HG02840 (cell line): ENCODE data around the gene VWA5B1.
"Not testable (repeated sequence)": the region's sequence is repeated elsewhere in the genome, so short reads cannot be mapped to it uniquely, and the experiment has no call there.

Experiments used
- ATAC-seq: cut with Tn5 transposase; IDR thresholded peaks from one replicate; pipeline ENCODE4 v1.9.1; 2021; ENCODE audit warnings: mild to moderate bottlenecking, moderate library complexity, moderate number of reproducible peaks; ENCODE audit not compliant: unreplicated experiment, low FRiP score

VWA5B1 gene, protein sequence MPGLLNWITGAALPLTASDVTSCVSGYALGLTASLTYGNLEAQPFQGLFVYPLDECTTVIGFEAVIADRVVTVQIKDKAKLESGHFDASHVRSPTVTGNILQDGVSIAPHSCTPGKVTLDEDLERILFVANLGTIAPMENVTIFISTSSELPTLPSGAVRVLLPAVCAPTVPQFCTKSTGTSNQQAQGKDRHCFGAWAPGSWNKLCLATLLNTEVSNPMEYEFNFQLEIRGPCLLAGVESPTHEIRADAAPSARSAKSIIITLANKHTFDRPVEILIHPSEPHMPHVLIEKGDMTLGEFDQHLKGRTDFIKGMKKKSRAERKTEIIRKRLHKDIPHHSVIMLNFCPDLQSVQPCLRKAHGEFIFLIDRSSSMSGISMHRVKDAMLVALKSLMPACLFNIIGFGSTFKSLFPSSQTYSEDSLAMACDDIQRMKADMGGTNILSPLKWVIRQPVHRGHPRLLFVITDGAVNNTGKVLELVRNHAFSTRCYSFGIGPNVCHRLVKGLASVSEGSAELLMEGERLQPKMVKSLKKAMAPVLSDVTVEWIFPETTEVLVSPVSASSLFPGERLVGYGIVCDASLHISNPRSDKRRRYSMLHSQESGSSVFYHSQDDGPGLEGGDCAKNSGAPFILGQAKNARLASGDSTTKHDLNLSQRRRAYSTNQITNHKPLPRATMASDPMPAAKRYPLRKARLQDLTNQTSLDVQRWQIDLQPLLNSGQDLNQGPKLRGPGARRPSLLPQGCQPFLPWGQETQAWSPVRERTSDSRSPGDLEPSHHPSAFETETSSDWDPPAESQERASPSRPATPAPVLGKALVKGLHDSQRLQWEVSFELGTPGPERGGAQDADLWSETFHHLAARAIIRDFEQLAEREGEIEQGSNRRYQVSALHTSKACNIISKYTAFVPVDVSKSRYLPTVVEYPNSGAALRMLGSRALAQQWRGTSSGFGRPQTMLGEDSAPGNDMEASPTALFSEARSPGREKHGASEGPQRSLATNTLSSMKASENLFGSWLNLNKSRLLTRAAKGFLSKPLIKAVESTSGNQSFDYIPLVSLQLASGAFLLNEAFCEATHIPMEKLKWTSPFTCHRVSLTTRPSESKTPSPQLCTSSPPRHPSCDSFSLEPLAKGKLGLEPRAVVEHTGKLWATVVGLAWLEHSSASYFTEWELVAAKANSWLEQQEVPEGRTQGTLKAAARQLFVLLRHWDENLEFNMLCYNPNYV

DNA sequence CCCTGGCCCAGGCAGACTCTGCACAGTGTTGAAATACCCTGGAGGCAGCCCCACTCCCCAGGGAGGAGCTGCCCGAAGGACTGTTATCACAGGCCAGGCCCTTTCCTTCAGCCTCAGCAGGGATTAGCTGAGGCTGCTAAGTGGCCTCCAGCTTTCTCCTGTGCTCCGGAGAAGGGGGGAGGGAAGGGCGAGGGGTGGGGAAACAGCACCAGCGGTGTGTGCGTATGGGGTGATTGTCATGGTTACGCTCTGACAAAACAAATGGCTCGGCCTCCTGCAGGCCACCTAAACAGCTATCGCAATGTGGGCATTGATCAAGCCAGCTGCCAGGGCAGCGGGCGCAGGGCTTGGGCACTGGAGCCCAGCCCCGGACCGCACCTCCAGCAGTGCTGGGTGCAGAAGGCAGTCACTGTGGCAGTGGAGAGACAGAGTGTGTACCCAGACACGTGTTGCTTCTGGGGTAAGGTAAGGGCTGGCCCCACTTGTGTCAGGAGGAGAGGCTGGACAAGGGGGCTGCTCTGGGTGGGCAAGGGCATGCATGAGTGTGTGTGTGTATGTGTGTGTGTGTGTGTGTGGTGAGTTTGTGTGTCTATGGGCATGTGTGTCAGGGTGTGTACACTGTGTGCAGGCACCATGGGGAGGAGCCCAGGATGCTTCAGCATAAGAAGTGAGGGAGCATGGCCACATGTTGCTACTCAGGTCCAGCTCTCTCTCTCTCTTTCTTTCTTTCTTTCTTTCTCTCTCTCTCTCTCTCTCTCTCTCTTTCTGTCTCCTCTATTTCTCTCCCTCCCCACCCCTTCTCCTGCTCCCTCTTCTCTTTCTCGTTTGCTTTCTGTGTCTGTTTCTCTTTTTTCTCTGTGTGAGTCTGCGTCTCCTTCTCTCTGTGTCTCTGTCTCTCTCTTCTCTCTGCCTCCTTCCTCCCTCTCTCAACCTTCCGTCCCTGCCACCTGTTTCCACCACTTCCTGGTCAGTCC is at the start of gene VWA5B1:
Gene VWA5B1, plus strand, starts transcription at position 252 of the 974 bp plus-strand sequence. CDS start 19,727 bp downstream, outside the sequence.
- ATAC-seq = no peak

DNA sequence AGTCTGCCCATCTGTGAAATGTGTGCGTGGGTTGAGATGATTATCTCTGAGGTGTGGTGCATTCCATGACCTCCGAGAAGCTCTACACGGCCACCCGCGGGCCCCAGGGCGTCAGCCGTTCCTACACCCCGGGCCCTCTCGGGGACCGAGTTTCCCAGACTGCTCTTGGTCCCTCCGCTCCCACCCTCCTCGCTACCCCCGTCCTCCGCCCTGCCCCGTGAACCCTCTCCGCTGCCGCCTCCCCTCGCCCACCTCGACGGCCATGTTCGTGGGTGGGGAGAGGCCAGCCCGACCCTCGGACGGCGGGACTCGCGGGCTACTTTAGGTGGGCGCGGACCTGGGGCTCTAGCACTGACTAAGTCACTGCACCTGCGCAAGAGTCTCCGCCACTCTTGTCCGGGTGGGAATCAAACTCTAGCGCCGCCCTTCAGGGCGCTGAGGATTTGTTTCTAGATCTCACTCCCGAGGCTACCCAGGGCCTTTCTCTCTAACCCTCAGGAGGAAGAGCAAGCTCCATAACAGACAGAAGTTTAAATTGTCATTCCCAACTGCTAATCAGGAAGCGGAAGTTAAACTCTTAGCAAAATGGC is 47.7 kb upstream of the VWA5B1 start:
- no peak for ATAC-seq

DNA sequence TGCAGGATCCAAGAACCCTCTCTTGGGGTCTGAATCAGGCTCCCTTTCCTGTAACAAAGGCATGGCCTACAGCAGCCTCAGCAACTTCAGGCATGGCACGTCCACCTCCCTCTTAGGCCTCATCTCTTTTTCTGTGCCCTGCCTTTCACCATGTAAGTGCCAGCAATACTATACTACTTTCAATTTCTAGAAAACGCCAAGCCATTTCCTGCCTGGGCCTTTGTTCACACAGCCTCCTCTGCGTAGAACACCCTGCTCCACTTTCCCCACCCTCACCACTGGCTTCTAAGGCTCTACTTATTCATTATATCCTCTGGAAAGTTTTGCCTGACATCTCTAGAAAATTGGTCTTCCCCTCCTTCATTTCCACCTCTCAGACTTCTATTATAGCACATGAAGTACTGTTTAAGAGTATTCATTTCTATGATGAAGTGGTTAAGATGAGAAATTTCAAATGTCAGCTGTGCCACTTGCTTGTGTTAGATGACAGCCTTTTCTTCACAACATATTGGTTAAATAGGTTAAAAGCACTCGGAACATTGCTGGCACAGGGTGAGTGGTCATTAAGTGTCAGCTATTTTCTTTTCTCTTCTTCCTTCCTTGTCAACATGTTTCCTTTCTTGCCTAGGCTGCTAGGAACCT is 41.6 kb upstream of the VWA5B1 start:
- no peak for ATAC-seq

DNA sequence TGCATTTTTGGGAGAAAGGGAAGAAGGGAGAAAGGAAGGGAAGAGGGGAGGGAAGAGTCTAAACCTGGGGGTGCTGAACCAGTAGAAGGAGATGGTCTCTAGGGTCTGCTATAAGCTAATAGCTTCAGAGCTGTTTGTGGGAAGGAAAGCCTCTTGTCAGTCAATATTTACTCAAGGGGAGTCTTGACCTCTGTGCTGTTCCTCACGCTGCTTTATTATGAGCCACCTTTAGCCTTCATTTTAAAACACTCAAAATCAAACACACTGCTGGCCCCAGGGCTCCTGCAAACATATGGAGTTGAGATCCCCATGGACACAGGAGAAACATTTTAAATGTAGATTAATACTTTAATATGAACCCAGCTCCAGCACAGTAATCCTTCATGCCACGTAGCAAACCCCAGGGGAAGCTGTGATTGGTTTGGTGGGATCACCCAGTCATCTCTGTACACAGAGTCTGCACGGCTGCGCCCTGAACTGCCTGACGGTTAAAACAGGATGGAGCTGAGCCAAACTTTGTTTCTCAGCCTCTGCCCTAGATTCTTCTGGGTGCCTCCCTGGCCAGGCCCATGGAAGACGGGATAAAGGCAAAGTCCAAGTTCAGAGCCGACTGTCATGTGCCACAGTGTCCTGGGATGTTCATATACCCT is 40.2 kb upstream of the VWA5B1 start:
- no peak for ATAC-seq

DNA sequence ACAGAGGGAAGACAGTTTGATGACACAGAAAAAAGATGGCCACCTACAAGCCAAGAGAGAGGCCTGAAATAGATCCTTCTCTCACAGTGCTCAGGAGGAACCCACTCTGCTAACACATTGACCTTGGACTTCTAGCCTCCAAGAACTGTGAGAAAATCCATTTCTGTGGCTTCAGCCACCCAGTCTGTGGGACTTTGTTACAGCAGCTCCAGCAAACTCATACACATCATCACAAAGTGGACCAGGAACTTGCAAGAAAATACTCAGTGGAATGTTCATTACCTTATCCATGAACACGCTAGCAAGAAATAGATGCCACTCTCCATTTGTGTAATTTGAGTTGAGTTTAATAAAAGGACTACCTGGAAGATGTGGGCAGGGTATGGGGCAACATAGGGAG is 38.1 kb upstream of the VWA5B1 start:
- no peak for ATAC-seq

DNA sequence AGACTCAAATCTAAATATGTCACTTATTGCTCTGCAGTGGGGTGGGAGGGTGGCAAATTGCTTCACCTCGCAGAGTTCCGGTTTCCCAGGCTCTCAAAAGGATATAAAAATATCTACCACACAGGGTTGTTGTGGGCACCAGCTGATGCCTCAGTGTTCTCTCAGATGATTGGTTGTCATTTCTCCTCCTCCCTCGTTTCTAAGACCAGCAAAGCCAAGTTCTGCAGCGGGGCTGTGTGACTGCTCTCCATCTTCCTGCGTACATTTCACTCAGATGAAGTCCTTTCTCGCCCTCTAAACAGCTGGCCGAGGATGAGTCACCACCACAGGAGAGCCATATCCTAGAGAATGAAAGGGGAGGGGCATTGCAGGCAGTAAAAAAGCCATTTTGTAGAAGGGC is 35.0 kb upstream of the VWA5B1 start:
- ATAC-seq = no peak

DNA sequence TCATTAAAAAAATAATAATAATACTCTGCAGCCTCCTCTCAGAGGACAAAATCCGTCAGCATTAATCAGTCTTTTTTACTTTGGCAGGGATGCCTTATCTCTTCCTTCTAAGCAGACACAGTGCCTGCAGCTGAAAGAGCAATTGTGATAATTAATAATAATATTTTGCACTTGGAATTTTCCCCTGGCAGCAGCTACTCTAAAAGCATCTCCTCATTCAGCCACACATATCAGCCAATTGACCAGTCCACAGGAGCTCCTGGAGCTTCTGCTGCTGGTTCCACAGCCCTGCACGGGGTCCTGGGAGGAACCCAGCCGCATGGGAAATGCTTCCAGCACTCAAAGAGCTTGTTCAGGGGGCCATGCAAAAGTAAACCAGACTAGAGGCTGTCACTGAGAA is 31.0 kb upstream of the VWA5B1 start:
- ATAC-seq = no peak

DNA sequence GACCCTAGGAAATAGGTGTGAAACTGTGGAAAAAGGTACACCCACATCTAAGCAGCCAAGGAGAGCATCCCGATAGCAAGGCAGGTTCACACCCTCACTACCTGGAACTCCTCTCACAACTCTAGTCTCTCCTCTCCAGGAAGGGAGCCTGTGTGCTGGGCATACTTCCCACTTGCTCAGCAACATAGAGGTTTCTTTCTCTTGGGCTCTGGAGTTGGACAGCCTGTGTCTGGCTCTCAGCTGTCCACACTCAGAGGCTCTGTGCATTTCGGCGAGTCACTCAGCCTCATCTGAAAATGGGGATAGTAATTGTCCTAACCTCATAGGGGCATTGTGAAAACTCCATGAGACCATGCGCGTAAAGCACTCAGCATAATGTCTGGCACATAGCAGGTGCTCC is 29.6 kb upstream of the VWA5B1 start:
- no peak for ATAC-seq

DNA sequence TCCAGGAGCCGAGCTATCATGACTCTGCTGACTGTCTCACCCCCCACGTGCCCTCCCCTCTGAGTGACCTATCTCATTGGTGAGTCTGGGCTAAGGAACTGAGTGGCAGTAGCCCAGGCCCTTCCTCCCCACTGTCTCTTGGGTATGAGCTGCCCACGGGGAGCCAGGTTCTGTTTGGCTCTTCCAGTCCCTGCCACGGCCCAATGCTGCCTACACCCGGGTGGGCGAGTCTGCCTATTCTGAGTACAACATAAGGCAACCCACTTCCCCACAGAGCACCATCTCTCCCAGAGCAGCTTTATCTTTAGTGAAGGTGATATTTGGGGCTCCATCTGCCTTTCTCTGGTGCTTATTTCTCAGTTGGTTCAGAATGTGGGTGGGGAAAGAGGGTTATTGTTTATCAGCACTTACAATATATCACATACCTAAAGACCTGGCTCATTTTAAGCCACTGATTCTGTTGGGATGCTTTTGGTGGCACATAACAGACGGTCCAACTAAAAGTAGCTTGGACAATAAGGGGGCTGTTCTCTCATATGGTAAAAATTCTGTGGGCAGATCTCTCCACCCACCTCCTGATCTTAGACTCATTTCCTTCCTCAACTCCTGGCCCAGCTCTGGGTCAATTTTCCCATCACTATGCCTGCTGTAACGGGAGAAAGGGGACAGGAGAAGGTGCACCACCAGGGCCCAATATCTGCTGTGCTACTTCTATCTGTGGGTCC is 27.7 kb upstream of the VWA5B1 start:
- no peak for ATAC-seq

DNA sequence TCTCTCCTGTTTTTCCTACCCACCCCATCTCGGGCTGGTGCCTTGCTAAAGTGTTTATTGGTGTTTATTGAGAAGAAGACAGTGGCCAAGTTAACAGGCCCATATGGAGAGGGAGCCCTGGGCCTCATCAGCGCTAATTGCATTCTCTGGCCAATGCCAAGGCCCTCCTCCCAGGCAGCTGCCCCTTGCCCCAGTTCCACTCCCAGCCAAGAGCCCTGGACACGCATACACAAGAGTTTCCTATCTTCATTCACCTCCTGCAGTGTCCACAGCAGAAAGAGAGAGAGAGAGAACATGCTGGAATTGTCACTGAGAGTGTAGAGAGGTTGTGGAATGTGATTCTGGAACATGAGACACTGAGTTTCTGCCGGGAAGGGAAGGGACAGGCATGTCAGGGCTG is 25.4 kb upstream of the VWA5B1 start:
- no peak for ATAC-seq

DNA sequence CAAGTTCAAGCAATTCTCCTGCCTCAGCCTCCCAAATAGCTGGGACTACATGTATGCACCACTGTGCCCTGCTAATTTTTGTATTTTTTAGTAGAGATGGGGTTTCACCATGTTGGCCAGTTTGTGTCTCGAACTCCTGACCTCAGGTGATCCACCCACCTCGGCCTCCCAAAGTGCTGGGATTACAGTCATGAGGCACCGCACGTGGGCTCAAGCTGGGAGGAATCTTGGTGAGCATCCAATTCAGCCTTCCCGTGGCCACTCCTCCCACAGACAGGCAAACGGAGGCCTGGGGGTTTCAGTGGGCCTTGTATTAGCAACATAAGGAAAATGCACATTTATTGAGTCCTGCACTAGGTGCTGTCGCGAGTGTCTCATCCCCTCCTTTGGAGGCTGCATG is 24.5 kb upstream of the VWA5B1 start:
- no peak for ATAC-seq

DNA sequence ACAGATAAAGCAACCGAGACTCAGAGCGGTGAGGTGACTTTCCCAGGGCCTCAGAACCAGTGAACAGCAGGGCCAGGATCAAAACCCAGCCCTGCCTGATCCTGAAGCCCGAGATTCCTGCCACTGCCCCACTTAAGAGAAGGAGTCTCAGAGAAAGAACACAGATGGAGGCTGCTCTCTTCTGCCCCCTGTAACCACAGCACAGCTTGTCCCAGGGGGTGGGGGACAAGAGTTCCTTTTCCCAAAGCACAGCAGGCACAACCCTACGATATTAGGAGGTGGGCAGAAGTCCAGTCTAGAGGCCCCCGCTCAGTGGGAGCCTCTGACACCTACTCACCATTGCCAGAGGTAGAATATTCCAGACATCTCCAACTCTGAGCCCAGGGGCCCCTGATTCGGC is 24.0 kb upstream of the VWA5B1 start:
- no peak for ATAC-seq

DNA sequence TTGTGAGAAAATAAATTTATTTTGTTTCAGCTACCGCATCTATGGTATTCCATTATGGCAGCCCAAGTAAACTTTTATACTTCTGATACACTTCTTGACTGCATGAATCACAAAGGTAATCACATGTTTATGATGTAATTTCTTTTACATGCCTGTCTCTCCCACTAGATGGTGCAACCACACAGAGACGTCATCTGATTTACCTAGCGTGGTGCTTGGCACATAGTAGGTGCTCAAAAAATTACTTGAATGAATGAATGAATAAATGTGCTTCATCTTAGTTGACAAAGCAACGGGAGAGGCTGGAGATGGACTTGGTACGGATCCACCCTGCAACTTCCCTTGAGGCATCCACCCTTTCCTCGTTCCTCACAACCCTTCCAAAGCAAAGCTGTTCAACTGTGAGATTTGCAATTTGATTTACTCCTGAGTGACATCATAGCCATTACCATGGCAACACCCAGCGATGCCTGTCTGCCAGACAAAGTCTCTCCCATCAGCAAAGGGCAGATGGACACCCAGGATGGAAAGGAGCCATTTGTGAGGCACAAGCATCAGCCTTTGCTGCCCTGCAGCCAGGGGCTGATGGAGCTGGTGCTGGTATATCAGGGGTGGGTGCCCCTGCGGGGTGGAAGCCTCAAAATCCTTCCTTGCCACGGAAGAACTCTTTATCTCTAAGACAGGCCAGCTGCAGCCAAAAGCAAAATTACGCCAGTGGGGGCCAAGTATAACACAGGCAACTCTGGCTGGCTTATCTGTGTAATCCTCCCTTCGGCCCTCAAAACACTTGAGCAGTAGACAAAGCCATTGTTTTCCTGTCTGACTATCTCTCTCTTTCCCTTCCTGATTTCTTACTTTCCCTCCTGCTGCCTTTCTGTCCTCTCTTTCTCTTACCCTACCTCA is 18.9 kb upstream of the VWA5B1 start:
- ATAC-seq = no peak

DNA sequence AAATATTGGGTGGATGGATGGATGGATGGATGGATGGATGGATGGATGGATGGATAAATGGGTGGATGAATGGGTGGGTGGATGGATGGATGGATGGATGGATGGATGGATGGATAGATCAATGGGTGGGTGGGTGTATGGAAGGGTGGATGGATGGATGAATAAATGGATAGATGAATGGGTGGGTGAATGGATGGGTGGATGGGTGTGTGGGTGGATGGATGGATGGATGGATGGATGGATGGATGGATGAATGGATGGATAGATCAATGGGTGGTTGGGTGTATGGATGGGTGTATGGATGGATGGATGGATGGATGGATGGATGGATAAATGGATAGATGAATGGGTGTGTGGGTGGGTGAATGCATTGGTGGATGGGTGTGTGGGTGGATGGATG is 17.0 kb upstream of the VWA5B1 start:
- not testable (repeated sequence) for ATAC-seq

DNA sequence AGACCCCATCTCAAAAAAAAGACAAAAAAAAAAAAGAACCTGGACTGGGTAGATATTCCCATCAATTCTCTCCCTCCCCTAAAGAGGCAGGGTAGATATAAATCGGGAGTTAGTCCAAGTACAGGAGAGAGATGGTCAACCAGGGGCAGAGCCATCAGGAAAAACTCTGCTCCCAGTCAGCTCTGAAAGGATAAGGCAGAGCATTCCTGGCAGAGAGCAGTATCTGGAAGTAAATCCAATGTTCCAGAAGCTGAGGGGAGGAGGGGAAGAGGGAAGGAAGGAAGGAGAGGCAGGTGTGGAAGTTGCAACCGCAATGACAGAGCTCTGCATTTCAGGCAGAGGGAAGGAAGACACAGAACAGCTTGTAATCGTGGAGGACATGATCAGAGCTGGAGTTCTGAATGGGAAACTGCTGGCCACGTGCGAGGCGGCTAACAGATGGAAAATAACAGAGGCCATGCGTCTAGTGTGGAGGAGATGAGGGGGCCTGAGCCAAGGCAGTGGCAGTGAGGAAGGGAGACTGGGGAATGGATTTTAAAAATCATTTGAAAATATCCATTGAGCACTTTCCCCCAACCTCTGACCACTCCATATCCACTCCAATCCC is 15.3 kb upstream of the VWA5B1 start:
- no peak for ATAC-seq

DNA sequence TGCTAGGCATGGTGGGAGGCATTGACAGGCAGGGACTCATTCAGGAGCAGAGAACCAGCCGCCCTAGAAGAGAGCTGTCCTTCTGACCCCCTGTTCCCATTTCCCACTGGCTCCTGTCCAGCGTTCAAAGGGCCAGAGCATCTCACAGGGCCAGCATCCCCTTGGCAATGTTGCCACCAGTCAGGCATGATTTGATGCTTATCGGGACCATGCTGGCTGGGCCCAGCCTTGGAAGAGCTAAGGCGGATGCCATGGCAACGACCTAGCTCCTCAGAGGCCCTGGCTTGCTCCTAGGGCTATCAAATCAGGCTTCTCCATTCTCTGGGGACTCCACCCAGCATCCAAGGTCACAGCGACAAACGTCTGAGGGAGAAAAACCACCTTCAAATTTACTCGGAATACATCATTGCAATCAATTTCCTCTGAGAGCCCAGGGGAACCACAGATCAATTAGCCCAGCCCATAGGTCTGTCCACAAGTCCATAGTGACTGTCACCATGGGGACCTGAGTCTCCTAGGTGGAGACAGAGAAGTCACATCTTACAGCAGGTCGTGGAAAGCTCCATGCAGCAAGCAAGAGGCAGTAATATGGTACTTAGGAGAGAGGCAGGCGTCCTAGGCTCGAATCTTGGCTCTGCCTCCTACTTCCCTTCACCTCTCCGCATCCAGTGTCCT is 14.1 kb upstream of the VWA5B1 start:
- ATAC-seq = no peak
